Tibial nerve (tissue), 3 donors: ENCODE data around the gene TINAG.

ENCODE experiments used
- CTCF ChIP-seq, 5 experiments: fragments of 200-600 bp in 3 of 5; fragments of 450-650 bp in 2 of 5; sonication (generic) in 3 of 5; IDR thresholded peaks; one replicate each; pipeline ENCODE4 v1.5.1; 2016 to 2019; ENCODE audit warnings: antibody characterized with exemption in 5 of 5, mild to moderate bottlenecking in 3 of 5, moderate library complexity in 2 of 5
- POLR2A ChIP-seq, 2 donors: fragments of 450-650 bp; IDR thresholded peaks; one replicate each; pipeline ENCODE4 v1.6.1; 2017; ENCODE audit warnings: antibody characterized with exemption in 2 of 2, mild to moderate bottlenecking in 2 of 2, moderate library complexity in 2 of 2

DNA sequence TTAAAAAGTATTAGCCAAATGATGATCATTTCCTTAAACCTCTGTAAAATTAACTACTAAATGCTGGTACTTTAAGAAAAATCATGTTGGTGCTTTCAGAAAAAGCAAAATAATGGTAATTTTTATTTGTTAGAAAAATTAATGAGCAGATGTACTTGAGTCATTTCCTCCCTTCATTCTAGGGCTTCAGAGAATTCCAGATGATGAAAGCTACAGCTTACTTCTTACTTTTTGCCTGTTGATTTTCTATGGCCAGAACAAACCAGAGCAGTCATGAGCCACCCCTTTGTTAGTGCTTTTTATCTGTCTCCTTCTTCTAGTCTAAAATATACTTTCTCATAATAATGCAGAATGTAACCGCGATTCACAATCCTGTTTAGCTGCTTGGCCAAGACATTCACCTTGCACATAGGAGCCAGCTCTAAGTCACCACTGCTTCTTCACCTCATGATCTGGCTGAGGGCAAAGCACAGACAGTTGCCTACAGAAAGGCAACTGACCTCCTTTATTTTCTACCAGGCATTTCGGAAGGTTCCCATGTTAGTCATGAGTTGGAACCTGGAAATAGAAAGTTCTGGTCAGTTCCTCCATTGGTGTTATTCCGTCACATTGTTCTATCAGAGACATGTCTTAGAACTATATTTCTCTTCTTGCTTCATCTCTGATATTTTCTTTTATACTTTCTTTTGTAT lies 43.5 kb upstream of the TINAG start:
- no peak for TF ChIP-seq CTCF (IDR thresholded peaks at IDR 0.05)
- no peak for TF ChIP-seq POLR2A (IDR thresholded peaks at IDR 0.05)
